Measurements from ENCODE around the gene CPS1.

Gene CPS1

GRCh38 chr2:210556329-210556980 lies at the start of gene CPS1:
CPS1 (plus strand) TSS chr2:210556599; CDS start chr2:210556734, 135 bp downstream.
- no peak for DNase-seq

DNA sequence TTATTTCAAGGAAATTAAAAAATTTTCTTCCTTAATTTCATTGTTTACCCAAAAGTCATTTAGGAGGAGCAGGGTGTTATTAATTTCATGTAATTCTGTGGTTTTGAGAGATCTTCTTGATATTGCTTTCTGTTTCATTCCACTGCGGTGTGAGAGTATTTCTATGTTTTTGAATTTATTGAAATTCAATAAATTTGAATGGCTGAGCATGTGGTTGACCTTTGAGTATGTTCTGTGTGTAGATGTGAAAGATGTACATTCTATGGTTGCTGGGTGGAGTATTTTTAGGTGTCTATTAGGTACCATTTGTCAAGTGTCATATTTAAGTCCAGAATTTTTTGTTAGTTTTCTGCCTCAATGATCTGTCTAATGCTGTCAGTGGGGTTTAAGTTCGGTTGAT lies 40.5 kb upstream of the CPS1 start:
- DNase-seq: no peak

GRCh38 chr2:210517264-210517663 lies 39.1 kb upstream of the CPS1 start:
- DNase-seq: no peak

GRCh38 chr2:210519594-210519993 lies 36.8 kb upstream of the CPS1 start:
- DNase-seq: no peak

DNA sequence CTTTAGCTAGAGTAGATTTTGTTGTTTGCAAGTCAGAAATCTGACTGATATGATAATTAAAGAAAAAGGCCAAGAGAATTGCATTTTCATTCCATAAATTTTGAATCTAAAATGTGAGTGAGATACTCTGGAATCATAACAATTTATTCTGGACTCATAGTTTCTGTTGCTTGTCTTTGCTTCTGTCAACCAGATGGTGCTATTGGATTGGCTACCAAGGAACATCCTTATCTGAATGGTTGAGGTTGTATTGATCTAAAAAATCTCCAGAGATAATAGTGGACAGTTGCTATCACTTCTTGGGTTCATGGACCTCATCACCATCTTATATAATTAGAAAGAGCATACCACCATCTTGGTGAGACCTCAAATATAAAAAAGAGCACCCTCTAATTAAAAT lies 34.0 kb upstream of the CPS1 start:
- no peak for DNase-seq

- DNase-seq: no peak
These were observed 32.6 kb upstream of the CPS1 start for GRCh38 chr2:210523650-210524289.

- no peak for DNase-seq
These were observed 31.9 kb upstream of the CPS1 start for GRCh38 chr2:210524533-210524932.

DNA sequence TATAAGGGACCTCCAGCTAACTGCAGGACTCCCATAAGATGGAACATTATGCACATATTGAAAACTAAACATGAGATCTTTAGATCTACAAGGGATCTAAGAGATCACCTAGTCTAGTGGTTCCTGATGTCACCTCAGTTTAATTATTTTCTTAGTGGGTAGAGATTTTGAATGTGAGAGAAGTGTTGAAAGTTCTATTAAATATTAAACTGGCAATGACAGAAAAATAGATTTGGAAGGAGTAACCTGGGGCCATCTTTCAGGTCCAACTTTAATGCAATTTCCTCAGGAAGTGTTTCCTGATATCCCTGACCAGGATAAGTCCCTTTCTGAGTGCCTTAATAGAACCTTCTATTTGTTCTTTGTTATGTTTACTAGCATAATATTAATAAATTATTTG lies 29.1 kb upstream of the CPS1 start:
- DNase-seq: no peak

DNA sequence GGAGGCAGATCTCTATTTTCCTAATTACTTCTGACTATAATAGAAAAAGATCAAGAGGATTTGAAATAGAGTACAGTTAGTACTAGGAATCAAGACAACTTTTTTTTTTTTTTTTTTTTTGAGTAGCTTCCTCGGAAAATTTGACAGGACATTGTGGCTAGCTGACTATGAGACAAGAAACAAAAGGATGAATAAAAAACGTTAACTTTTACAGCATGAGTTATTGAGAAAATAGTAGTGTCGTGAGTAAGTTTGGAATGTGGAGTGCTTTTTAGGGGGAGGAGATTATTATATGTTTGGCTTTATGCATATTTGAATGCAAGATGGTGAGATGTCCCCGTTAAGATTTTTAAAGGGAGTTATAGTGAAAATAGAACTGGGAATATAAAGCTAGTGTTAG lies 27.7 kb upstream of the CPS1 start:
- DNase-seq: no peak

GRCh38 chr2:210531050-210531449 lies 25.3 kb upstream of the CPS1 start:
- DNase-seq: no peak

DNA sequence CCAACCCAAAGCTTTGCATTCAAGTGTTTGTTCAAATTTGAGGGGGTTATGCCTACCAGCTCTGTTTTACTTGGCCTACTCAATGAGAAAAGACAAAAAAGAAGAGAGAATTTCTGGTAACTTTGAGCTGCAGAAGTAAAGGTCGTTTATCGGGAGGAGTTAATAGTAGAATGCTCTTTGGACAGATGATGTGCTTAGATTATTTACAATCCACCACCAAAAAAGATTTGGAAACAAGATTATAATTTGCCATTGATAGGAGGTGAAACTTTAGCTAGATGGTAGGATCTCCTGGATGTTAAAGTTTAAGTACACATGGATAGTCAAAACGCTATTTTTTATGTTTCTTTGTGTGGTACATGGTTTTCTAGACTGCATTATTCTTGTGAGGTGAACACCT lies 24.9 kb upstream of the CPS1 start:
- DNase-seq: no peak

DNA sequence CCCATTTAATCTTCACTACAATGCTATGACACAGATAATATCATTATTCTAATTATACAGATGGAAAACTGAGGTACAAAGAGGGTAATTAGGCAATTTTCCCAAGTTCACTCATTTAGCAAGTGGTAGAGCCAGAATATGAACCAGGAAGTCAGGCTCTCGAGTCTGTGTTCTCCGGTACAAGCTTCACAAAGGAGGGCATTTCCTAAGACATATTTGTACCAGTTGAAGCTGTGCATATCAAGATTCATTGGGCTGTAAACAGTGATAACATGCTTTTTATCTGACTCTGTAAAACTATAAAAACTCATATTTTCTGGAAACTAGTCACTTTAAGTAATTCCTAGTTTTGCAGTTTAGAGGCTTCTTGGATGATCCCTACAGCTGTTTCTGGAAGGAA lies 23.0 kb upstream of the CPS1 start:
- DNase-seq: no peak

DNA sequence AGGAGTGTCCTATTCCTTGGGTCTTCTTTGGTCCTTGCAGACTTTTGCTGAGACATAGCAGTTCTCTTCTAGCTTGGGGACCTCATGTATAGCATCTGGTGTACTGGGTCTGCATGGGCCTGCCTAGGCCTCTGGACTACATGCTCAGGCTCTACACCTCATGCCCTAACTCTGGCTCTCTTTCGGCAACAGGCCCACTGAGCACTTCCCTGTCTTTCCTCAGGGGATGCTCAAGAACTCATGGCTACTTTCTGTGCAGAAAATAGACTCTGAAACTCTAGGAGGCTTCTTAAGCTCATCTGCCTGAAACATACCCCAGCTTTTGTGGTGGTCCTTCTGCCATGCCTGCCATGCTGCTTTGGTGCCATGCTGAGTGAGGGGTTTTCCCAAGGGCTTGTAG lies 21.5 kb upstream of the CPS1 start:
- DNase-seq: no peak

DNA sequence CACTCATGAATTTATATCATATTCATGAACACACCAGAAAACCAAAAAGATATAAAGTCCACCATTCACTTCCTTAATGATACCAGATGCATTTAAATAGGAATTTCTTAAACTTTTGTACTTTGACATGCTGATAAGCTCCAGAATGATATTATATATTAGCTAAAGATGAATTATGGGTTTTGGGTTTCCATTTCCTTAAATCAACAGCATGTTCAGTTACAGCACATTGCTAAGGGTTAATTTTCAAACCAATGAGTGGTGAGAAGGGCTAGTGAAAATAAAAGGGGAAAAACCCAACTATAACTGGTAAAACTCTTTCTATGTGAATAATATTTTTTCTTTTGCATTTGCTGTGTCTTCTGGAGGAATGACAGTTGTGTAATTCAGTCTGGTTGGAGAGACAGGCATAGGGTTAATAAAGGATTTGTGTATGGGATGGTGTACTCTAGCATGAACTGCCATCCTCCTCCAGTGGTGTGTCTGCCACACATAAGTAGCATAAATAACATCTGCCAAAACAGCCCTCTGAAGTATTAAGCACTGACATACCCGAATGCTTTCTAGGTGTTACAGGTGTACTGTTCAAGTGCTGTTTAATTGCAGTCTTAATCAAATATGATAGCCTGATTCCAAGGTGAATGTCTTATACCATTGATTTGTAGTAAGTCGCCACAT lies 19.3 kb upstream of the CPS1 start:
- DNase-seq: no peak

- no peak for DNase-seq
These were observed 17.4 kb upstream of the CPS1 start for GRCh38 chr2:210539035-210539434.

DNA sequence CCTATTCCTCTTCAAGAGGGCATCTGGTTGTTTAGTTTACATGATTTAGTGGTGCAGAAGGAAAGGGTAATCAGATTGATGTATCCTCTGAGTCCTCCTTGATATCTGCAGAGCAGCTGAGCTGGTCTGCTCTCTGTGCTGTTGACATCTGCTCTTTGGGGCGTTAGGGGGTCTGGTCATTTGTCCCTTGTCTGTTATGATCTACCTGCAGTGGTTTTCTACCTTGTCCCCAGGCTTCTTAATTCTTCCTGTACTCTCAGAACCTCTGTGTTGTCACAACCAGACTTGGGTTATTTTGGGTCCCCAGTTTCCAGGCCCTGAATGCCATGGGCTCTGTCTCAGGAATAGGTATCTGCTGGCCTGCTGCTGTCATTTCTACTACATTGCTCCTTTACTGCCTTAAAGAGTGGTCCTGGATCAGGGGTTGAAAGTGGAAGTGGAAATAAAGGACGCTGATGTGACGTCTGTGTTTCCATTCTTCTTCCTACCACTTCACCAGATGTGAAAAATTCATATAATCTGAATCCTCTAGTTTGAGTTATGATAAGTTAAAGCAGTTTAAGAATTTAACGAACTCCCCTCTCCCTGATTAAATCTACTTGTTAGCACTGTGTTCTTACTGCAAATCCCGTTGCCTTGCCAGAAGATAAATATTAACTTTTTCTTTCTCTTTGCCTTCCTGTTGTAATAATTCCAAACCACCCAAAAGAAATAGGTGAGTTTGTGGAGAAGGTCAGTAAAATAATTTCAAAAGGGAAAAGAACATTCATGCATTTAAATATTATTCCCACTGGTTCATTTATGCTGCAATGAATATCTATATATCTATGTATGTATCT lies 16.6 kb upstream of the CPS1 start:
- DNase-seq: no peak

DNA sequence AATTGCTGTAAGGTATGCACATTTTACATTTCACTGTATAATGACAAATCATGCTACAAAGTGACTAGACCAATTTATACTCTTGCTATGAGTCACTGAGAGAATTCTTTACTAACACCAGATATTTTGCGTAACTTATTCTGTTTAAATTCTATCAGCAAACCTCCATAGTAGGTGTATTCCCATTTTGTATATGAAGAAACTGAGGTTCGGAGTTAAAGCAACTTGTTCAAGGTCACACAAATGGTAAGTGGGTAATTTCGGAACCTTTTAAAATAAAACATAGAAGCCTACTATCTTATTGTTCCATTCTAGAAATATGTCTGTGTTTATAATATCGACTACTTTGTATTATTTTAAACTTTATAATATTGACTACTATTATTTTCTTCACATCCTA lies 15.9 kb upstream of the CPS1 start:
- no peak for DNase-seq

GRCh38 chr2:210540900-210541289 lies 15.5 kb upstream of the CPS1 start:
- no peak for DNase-seq

DNA sequence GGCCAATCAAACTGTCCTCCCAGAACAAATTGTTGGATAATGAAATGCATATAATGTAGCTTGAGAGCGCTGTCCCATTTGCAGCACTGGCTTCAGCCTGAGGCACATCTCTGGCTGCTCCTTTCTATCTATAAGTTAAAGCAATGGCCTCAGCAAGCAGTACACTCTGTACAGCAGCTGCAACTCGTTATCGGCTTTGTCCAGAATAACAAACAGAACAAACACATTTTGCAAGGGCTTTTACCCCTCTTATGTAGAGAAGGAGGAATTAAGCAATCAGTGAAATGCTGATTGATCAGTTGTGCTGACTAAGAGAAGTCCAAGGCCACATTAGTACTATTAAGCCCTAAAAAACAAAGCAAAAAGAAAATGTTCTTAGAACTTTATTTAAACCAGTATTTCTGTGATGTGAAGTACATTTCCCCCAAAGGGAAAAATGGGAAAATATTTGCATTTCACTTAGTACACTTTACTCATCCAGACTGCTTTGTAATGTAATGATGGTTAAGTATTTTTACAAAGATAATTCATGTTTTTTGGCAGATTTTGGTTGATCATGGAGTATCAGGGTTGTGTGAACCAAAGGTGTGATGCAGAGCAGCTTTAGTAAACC lies 15.0 kb upstream of the CPS1 start:
- no peak for DNase-seq

DNA sequence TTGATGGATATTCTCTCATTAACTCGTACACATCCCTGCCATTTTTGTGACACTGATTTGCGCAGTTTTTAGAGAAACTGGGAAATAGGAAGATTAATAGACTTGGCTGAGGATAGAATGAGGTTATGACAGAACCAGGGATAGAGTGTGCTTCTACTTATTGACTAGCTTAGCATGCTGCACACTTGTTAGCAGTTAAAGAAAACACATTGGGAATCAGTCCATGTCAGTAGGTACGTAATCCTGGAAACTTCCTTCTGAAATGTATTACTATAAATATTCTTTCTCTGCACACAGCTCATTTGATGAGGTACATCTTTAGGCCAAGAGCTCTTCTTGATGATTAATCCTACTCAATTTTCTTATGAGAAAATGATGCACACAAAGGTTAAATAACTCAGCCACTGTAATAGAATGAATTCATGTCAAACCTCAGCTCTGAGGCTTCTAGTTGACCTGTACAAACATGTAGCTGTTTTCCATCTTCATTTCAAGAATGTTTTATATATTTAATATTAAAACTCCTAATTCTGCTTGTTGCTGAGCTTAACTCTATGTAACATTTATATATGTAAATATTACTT lies 12.3 kb upstream of the CPS1 start:
- no peak for DNase-seq

- DNase-seq: no peak
These were observed 11.6 kb upstream of the CPS1 start for GRCh38 chr2:210544831-210545230.

DNA sequence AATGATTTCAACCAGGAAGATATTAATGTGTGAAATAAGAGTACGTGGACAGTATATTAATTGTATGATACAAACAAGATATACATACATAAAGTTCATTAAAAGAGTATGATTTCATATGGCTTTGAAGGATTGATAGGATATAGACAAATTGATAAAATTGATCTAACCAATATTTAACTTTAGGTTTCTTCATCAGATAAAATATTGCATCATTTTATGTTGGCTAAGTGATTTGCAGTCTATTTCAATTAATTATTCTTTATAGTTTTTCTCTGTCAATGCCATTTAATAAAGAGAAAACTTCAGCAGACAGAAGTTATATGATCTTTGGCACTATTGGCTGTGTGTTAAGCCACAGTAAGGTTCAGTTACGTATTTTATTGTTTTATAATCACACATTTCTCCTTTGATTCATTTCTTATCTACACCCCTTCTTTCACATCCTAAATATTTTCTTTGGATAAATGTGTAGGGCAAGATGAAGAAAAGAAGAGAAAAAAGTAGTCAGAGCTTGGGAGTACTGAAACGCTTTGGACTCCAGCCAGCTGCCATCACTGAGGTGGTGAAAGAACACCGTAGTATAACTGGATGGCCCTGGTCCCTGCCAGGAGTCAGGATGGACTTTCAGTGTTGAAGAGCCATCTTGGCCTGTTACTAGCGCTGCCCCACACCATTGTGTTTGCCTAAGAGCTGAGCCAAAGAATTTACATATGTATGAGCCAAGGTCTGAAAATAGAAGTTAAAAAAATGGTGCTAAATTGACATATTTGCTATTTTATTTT lies 9.8 kb upstream of the CPS1 start:
- no peak for DNase-seq
